HepG2 (cell line): ENCODE data around the gene PRRC2A. TPM values are rescaled to one million over a fixed set of nuclear protein-coding genes. Genes with fewer than 3 reads are reported as not detected.

Experiments used
- ATF7-NPFF ChIP-seq: sonication (generic); formaldehyde crosslinking; IDR thresholded peaks from 2 replicates; pipeline ENCODE4 v1.8.1; 2023; ENCODE audit warnings: mild to moderate bottlenecking, low read depth, missing genetic modification reagents, moderate library complexity
- FOXA1 ChIP-seq, 2 experiments: fragments of 450-650 bp in 1 of 2; sonication (generic) in 1 of 2; formaldehyde crosslinking in 1 of 2; IDR thresholded peaks; 2 replicates each; pipeline versions ENCODE4 v1.4.0 to v1.6.1; 2016 to 2020; ENCODE audit warnings: missing genetic modification reagents in 1 of 2
- JUND ChIP-seq: sonication (generic); formaldehyde crosslinking; IDR thresholded peaks from 2 replicates; pipeline ENCODE4 v1.8.0; 2022; ENCODE audit warnings: mild to moderate bottlenecking, missing genetic modification reagents
- KDM6A ChIP-seq: IDR thresholded peaks from 2 replicates; pipeline ENCODE4 v1.6.1; 2016; ENCODE audit warnings: low read depth
- MTERF4 ChIP-seq: sonication (generic); formaldehyde crosslinking; IDR thresholded peaks from 2 replicates; pipeline ENCODE4 v1.8.0; 2023; ENCODE audit warnings: mild to moderate bottlenecking, missing genetic modification reagents
- NFKBIZ ChIP-seq: IDR thresholded peaks from 2 replicates; pipeline ENCODE4 v1.6.1; 2018; ENCODE audit warnings: missing genetic modification reagents, missing compliant biosample characterization
- PLSCR1 ChIP-seq: sonication (generic); formaldehyde crosslinking; IDR thresholded peaks from 2 replicates; pipeline ENCODE4 v1.5.0; 2020; ENCODE audit warnings: missing genetic modification reagents, mild to moderate bottlenecking, borderline replicate concordance
- REXO4 ChIP-seq: sonication (generic); formaldehyde crosslinking; IDR thresholded peaks from 2 replicates; pipeline ENCODE4 v1.8.0; 2022; ENCODE audit warnings: missing genetic modification reagents, mild to moderate bottlenecking, borderline replicate concordance
- RFXANK ChIP-seq: IDR thresholded peaks from 2 replicates; pipeline ENCODE4 v1.6.1; 2016
- SATB2 ChIP-seq: sonication (generic); formaldehyde crosslinking; IDR thresholded peaks from 2 replicates; pipeline ENCODE4 v1.5.0; 2020; ENCODE audit warnings: missing genetic modification reagents
- ZNF33B ChIP-seq: sonication (generic); formaldehyde crosslinking; IDR thresholded peaks from 2 replicates; pipeline ENCODE4 v1.5.1; 2020; ENCODE audit warnings: mild to moderate bottlenecking, missing genetic modification reagents
- ZNF629 ChIP-seq: sonication (generic); formaldehyde crosslinking; conservative IDR thresholded peaks from 2 replicates; pipeline ENCODE4 v1.5.0; 2020; ENCODE audit warnings: missing genetic modification reagents
- ZNF660 ChIP-seq: sonication (generic); formaldehyde crosslinking; IDR thresholded peaks from 2 replicates; pipeline ENCODE4 v1.5.1; 2020; ENCODE audit warnings: mild to moderate bottlenecking, low read depth, missing genetic modification reagents, borderline replicate concordance
- ZNF703 ChIP-seq: sonication (generic); formaldehyde crosslinking; IDR thresholded peaks from 2 replicates; pipeline ENCODE4 v1.5.1; 2020; ENCODE audit warnings: missing genetic modification reagents, mild to moderate bottlenecking, moderate library complexity, borderline replicate concordance
- ZNF850 ChIP-seq: sonication (generic); formaldehyde crosslinking; conservative IDR thresholded peaks from 2 replicates; pipeline ENCODE4 v1.9.0; 2021; ENCODE audit warnings: mild to moderate bottlenecking, missing genetic modification reagents
- ZSCAN29 ChIP-seq: sonication (generic); formaldehyde crosslinking; conservative IDR thresholded peaks from 2 replicates; pipeline ENCODE4 v1.4.0; 2020; ENCODE audit warnings: mild to moderate bottlenecking, missing genetic modification reagents
- polyA plus RNA-seq, 8 experiments: library from polyadenylated mRNA; depleted of rRNA in 3 of 8; stranded (reverse) in 7 of 8; unstranded in 1 of 8; fragments of >200 nt; fragmentation: Illumina TruSeq in 4 of 8; extraction: Trizol in 4 of 8; gene quantifications; 2 replicates each; pipeline versions ENCODE4 v1.2.1 to v1.2.3, GENCODE V29; 2011 to 2016; ENCODE audit warnings: low read depth in 4 of 8, missing spikeins in 1 of 8, mixed read lengths in 1 of 8; ENCODE audit not compliant: insufficient read depth in 1 of 8
- total RNA-seq, 5 experiments: library from RNA; depleted of rRNA; stranded (reverse); fragments of >200 nt; fragmentation: Illumina TruSeq; extraction: Trizol; gene quantifications; 2 replicates each; pipeline ENCODE4 v1.2.3, GENCODE V29; 2016; ENCODE audit warnings: low read depth in 1 of 5
- TF ChIP-seq, protein P1 (sequence below): sonication (generic); formaldehyde crosslinking; IDR thresholded peaks from 2 replicates; pipeline ENCODE4 v1.8.0; 2022; ENCODE audit warnings: mild to moderate bottlenecking, missing genetic modification reagents
- TF ChIP-seq, protein P2 (sequence below): sonication (generic); formaldehyde crosslinking; IDR thresholded peaks from 2 replicates; pipeline ENCODE4 v1.5.0; 2020; ENCODE audit warnings: missing genetic modification reagents, mild to moderate bottlenecking, borderline replicate concordance
- TF ChIP-seq, protein P3 (sequence below): sonication (generic); formaldehyde crosslinking; IDR thresholded peaks from 2 replicates; pipeline ENCODE4 v1.8.0; 2022; ENCODE audit warnings: missing genetic modification reagents, low read depth, mild to moderate bottlenecking, borderline replicate concordance
- TF ChIP-seq, protein P4 (sequence below): sonication (generic); formaldehyde crosslinking; IDR thresholded peaks from 2 replicates; pipeline ENCODE4 v1.5.0; 2020; ENCODE audit warnings: mild to moderate bottlenecking, missing genetic modification reagents, moderate library complexity
- TF ChIP-seq, protein P5 (sequence below): sonication (generic); formaldehyde crosslinking; IDR thresholded peaks from 2 replicates; pipeline ENCODE4 v1.4.0; 2020; ENCODE audit warnings: missing genetic modification reagents

PRRC2A gene
- total and polyA plus RNA-seq, 2 of the 13 experiments (the other 11 are each of a cell fraction or from before 2014, with no cell fraction given), result 38.9 to 47.4 TPM

- TF ChIP-seq, protein P1, sequence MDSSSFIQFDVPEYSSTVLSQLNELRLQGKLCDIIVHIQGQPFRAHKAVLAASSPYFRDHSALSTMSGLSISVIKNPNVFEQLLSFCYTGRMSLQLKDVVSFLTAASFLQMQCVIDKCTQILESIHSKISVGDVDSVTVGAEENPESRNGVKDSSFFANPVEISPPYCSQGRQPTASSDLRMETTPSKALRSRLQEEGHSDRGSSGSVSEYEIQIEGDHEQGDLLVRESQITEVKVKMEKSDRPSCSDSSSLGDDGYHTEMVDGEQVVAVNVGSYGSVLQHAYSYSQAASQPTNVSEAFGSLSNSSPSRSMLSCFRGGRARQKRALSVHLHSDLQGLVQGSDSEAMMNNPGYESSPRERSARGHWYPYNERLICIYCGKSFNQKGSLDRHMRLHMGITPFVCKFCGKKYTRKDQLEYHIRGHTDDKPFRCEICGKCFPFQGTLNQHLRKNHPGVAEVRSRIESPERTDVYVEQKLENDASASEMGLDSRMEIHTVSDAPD (CRISPR knock-in tag), result 0 out of 2 replicates have a peak, but pooled peaks have one; percentile 46
- TF ChIP-seq, protein P2, sequence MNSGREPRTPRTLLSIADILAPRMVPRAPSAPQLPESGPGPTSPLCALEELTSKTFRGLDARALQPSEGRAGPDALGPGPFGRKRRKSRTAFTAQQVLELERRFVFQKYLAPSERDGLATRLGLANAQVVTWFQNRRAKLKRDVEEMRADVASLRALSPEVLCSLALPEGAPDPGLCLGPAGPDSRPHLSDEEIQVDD, result no peak
- TF ChIP-seq PLSCR1 (CRISPR knock-in tag), result no peak
- TF ChIP-seq NFKBIZ (CRISPR knock-in tag), result peak; percentile 70
- TF ChIP-seq KDM6A (CRISPR knock-in tag), result no peak
- TF ChIP-seq, protein P3, sequence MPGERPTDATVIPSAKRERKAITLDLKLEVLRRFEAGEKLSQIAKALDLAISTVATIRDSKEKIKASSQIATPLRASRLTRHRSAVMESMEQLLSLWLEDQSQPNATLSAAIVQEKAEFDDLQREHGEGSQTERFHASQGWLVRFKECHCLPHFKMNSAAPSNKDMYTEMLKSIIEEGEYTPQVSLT (CRISPR knock-in tag), result peak; percentile 79; the same call in 1 of the 2 replicates
- TF ChIP-seq RFXANK (CRISPR knock-in tag), result no peak
- TF ChIP-seq SATB2 (CRISPR knock-in tag), result peak; percentile 87
- TF ChIP-seq ZNF33B, result no peak; the same call in 1 of the 2 replicates
- TF ChIP-seq, protein P4, sequence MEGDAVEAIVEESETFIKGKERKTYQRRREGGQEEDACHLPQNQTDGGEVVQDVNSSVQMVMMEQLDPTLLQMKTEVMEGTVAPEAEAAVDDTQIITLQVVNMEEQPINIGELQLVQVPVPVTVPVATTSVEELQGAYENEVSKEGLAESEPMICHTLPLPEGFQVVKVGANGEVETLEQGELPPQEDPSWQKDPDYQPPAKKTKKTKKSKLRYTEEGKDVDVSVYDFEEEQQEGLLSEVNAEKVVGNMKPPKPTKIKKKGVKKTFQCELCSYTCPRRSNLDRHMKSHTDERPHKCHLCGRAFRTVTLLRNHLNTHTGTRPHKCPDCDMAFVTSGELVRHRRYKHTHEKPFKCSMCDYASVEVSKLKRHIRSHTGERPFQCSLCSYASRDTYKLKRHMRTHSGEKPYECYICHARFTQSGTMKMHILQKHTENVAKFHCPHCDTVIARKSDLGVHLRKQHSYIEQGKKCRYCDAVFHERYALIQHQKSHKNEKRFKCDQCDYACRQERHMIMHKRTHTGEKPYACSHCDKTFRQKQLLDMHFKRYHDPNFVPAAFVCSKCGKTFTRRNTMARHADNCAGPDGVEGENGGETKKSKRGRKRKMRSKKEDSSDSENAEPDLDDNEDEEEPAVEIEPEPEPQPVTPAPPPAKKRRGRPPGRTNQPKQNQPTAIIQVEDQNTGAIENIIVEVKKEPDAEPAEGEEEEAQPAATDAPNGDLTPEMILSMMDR (CRISPR knock-in tag), result no peak; the same call in 1 of the 2 replicates
- 0 out of 2 replicates have a peak, but pooled peaks have one; percentile 5 for TF ChIP-seq ZSCAN29 (CRISPR knock-in tag)
- TF ChIP-seq ZNF629 (CRISPR knock-in tag), result peak; percentile 45
- TF ChIP-seq, protein P5, sequence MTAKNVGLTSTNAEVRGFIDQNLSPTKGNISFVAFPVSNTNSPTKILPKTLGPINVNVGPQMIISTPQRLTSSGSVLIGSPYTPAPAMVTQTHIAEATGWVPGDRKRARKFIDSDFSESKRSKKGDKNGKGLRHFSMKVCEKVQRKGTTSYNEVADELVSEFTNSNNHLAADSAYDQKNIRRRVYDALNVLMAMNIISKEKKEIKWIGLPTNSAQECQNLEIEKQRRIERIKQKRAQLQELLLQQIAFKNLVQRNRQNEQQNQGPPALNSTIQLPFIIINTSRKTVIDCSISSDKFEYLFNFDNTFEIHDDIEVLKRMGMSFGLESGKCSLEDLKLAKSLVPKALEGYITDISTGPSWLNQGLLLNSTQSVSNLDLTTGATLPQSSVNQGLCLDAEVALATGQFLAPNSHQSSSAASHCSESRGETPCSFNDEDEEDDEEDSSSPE (CRISPR knock-in tag), result peak; percentile 84
- TF ChIP-seq ZNF703 (CRISPR knock-in tag), result no peak; the same call in 1 of the 2 replicates
- TF ChIP-seq ZNF850 (CRISPR knock-in tag), result peak; percentile 25; the same call in 1 of the 2 replicates
- TF ChIP-seq ATF7-NPFF, result peak; percentile 82; the same call in 1 of the 2 replicates
- TF ChIP-seq MTERF4, result peak; percentile 71
- TF ChIP-seq JUND (CRISPR knock-in tag), result no peak; the same call in 1 of the 2 replicates
- TF ChIP-seq ZNF660 (CRISPR knock-in tag), result no peak
- TF ChIP-seq FOXA1 (IDR thresholded peaks at IDR 0.05), result no peak
- 0 out of 2 replicates have a peak, but pooled peaks have one; percentile 17 for TF ChIP-seq FOXA1 (CRISPR knock-in tag; IDR thresholded peaks at IDR 0.05)
- no peak for TF ChIP-seq REXO4 (CRISPR knock-in tag)
These were observed 40.1 kb downstream of the PRRC2A start, which contains the start of gene C6orf47 (continued) for GRCh38 chr6:31660381-31661261.
